Activated T-helper 1 cell treated with Interleukin-2 at 50 U/mL for 16 hours (primary cell): Measurements from ENCODE around the gene SLC5A7.

ENCODE experiments used
- DNase-seq: peaks from one replicate; pipeline ENCODE4 v3.0.0-alpha.2; 2020; ENCODE audit warnings: low read depth

Gene SLC5A7

GRCh38 chr2:107986278-107987217, at the start of gene SLC5A7:
SLC5A7 (plus strand) TSS chr2:107986524; CDS start chr2:107988156, 1,632 bp downstream.
- DNase-seq = no peak

- no peak for DNase-seq
Observed at GRCh38 chr2:107961395-107961794, 24.9 kb upstream of the SLC5A7 start.

GRCh38 chr2:107964185-107964584, 22.1 kb upstream of the SLC5A7 start:
- DNase-seq = no peak

GRCh38 chr2:107984707-107985106, 1.6 kb upstream of the SLC5A7 start:
- DNase-seq = no peak

- no peak for DNase-seq
Observed at GRCh38 chr2:107988108-107988507, 1.8 kb downstream of the SLC5A7 start.

GRCh38 chr2:107989445-107989844, 3.1 kb downstream of the SLC5A7 start:
- DNase-seq = no peak

GRCh38 chr2:107990718-107991117, 4.4 kb downstream of the SLC5A7 start:
- DNase-seq = no peak

- DNase-seq = no peak
Observed at GRCh38 chr2:107992069-107992468, 5.7 kb downstream of the SLC5A7 start.

- DNase-seq = no peak
Observed at GRCh38 chr2:107999158-107999557, 12.8 kb downstream of the SLC5A7 start.

GRCh38 chr2:108010912-108011591, 24.7 kb downstream of the SLC5A7 start:
- no peak for DNase-seq

- no peak for DNase-seq
Observed at GRCh38 chr2:108013305-108013704, 27.0 kb downstream of the SLC5A7 start.

- no peak for DNase-seq
Observed at GRCh38 chr2:108022628-108023027, 36.3 kb downstream of the SLC5A7 start.

- DNase-seq = no peak
Observed at GRCh38 chr2:108023776-108024175, 37.5 kb downstream of the SLC5A7 start.

GRCh38 chr2:108026092-108026794, 39.9 kb downstream of the SLC5A7 start:
- no peak for DNase-seq

- DNase-seq = no peak
Observed at GRCh38 chr2:108029496-108029895, 43.2 kb downstream of the SLC5A7 start.

GRCh38 chr2:108029912-108030311, 43.6 kb downstream of the SLC5A7 start:
- no peak for DNase-seq

GRCh38 chr2:108031471-108031941, 45.2 kb downstream of the SLC5A7 start:
- DNase-seq = no peak

- DNase-seq = no peak
Observed at GRCh38 chr2:108034843-108035242, 48.5 kb downstream of the SLC5A7 start.

GRCh38 chr2:108048752-108049151, 62.4 kb downstream of the SLC5A7 start:
- DNase-seq = no peak

- DNase-seq = no peak
Observed at GRCh38 chr2:108058576-108059137, 72.3 kb downstream of the SLC5A7 start.

GRCh38 chr2:108061439-108062042, 75.2 kb downstream of the SLC5A7 start:
- no peak for DNase-seq
